Fibroblast of the conjunctiva (primary cell): Measurements from ENCODE around the gene CPVL.
A peak's percentile ranks its signal among the peaks of the same experiment; 100 is the strongest.

Experiments
- DNase-seq: peaks from one replicate; pipeline ENCODE4 v3.0.0-alpha.2; 2010; ENCODE audit warnings: low read depth

The CPVL gene

DNA sequence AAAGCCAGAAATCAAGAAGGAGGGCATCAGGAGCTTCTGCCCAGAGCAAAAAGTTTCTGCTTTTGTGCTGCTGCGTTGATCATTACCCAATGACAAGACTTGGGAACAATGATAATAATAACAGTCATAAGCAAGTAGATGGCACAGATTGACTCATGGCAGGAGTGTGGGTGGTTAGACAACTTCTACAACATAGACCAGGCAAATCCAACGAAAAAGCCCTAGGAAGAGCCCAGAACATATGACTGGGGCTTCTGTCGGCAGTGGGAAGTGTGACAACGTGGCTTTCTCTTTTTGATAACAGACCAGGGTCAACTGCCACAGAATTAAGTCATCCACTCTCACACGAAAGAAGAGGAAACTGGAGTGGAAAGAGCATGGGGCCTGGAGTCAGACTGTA lies 102.8 kb downstream of the CPVL start:
- DNase-seq, result no peak

DNA sequence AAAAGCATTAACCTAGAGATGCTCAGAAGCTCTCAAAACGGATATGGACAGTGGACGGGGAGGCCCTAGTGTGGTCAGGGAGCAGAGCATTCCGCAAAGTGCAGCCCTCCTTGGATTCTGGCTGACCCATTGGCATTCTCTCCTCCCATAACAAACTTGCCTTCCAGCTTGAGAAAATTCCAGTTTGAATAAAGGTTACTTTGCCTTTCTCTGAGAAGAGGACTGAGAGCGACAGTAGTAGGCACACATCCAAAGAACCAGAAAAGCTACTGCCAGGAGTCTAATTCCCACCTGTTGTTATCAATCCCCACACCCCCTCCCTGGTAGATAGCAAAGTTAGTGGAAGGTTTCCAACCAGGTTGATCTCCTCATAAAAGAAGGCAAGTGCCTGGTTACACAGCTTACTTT lies 103.5 kb downstream of the CPVL start:
- DNase-seq, result no peak

DNA sequence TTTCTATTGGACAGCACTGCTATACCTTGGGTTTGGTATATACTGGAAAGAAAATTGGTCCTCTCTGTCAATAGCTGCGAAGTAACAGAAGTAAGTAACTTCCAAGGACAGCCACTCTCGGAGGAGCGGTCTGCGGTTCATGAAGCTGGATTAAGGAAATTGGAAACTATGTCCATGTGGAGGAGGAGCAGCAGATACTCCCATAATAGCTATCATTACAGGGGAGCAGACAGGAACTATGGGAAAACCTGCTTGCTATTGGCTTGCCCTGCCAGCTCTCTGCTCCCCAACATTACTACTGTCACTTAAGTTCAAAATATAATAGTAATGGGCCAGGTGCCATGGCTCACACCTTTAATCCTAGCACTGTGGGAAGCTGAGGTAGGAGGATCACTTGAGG lies 104.3 kb downstream of the CPVL start:
- DNase-seq, result no peak

DNA sequence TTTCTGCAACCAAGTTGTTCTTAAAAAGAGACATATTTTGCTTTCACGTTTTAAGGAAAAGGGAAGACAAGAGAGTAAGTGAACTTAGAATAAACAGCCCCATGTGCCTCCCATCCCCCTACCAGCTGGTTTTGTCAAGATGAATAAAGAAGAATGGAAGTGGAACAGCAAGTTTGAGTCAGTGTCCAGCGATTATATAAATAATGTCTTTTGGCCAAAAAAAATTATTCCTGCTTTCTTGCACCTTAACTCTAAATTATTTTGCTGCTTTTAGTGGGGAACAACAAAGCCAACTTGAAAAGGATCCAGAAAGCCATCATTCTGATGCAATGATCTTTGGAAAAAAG lies 105.8 kb downstream of the CPVL start:
- DNase-seq, result no peak

DNA sequence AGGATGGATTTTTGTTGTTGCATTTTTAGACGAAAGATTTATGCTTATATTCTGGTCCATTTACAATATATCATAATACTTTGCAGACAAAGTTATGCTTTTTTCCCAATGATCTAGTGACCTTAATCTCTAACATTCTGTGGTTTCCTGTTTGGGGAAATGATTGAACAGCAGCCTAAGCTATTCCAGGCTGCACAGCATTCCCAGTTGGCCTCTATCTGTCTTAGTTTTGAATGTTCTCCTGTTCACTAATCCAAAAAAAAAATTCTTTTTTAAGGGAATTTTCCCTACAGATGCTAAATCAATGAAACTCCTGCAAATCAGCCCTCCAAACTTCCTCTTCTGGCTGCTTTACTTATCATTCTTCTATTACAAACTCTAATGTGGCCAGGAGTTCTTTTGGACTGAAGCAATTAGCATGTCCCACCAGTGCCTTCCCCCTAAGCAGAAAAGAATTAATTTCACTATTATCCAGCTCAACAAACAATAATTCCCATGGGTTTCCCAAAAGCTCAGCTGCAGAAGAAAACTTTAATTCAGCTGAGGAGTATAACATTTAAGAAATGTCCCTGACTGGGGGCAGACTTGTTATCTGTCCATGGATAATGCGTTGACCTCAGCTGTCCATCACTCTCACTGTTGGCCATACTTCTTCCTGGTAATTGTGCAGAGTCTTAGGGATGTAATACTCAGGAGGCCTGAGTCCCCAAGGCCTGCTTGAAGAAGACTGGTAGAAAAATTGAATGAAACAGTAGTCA lies 106.3 kb downstream of the CPVL start:
- no peak for DNase-seq

DNA sequence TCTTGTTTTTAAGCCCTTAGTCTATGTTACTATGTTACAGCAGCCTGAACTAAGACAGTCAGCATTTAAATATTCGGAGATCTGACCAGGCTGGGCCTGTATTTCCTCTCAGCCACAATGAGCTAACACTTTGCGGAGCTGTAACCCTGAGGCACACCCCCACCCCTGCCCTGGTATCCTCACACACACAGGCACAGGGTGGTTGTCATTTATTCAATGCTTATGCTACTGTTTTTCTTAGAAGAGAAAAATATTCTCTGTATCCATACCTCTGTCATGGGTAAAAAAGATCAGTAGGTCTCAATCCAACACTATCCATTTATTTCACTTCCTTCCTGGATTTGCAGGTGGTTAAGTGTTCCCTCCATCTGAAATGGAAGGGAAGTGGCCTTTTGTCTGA lies 107.9 kb downstream of the CPVL start:
- DNase-seq, result no peak

DNA sequence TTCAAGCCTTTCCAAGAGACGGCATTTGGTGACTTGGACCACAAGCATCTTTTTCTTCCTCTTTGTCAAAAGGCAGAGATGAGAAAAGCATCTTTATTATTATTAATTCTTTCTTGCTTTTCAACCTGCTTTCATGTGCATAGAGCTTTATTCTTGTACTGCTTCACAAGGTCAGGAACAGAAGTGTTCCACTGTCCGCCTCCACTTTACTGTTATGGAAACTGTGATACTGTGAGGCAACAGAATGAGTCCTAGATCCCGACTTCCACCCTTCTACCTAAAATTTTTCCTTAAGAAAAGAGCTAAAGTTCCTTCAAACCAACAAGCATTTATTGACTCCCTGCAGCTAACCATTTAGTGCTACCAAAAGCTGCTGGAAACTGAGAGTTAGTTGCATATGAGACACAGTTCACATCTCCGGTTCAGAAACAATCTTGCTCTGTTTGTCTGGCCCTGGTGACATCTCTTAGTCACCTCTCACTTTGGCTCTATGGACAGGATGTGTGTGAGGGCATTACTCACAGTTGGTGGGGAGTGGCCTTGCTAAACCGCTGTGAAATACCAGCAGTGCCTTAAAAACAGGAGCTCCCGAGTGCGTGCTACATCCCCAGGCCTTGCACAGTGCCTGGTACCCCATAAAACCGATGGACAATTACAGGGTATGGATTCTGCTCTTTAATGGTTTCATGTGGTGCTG lies 111.1 kb downstream of the CPVL start:
- peak; percentile 21 for DNase-seq

DNA sequence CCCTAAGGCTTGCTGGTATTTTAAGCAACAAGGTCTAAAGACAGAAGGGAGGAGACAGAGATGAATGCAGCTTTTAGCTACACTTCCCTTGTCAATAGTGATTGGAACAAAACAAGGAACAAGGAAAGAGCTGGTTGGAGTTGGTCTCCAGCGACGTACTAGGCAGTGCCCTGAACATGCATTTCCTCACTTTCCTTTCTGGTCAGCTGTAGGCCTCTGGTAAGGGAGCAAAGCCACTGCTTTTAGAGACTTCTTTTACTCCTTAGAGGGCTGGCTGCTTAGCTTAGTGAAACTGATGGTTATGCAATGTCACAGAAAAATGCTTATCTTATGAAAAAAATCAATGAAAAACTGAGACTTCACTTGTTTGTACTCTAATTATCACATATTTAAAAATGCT lies 112.8 kb downstream of the CPVL start:
- no peak for DNase-seq

DNA sequence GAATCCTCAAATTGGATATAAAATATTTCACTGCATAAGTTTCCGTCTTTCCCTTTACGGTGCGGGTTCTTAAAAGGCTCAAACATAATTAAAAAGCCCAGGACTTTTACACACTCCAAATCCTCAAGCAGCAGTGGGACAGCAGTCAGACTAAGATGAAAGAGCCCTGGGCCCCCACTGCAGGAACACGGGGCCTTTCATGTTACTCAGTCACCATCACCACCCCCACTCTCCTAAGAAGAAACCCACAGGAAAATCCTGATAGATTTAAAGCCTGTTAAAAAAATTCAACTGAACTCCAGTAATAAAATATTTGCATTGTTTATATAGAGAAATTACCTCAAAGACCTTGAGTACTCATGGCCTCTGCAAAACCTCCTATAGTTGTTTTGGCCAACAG lies 114.2 kb downstream of the CPVL start:
- DNase-seq, result no peak

DNA sequence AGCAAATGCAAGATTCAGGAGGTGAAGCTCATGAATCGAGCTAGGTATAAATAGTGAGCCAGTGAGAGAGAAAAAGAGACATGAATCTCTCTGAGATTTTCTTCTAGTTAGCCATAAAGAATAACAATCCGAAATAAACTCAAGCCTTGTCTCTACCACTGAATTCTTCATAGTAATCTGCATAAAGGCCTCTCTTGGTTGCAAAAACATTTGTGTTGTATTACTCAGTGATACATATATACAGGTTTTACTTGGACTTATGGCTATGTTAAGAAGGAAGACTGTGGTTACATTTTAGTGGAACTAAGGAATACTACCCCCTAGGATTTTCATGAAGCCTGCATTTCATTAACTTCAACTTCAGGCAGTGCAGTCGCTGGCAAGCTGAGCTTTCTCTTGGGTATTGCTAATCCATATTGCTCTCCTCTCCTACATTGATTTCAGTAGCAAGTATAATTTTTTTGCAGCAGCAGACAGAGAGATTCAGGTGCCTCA lies 115.5 kb downstream of the CPVL start:
- DNase-seq, result no peak

DNA sequence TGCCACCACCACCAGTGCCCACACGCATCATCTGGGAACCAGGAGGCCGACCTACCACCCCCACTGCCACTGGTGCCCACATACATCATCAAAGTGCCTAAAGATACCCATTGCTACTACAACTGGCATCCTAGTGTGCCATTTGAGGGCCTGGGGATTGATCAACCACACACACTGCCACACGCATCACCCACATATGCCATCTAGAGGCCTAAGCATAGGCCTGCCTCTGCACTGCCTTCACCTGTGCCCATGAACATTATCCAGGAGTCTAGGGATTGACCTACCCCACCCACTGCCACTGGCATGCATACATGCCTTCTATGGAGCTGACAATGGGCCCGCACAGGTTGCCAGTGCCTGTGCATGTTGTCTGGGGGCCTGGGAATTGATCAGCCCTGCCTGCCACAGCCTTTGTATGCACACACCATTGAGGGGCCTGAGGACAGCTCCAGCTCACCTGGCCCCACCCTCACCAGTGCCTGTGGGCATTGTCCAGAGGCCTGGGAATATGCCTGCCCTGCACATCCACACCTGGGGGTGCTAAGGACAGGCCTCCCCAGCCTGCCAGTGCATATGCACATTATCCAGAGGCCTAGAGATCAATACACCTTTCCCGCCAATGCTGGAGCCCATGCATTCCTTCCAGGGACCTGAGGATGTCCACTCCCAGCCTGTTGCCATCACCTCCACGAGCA lies 123.9 kb downstream of the CPVL start:
- no peak for DNase-seq

DNA sequence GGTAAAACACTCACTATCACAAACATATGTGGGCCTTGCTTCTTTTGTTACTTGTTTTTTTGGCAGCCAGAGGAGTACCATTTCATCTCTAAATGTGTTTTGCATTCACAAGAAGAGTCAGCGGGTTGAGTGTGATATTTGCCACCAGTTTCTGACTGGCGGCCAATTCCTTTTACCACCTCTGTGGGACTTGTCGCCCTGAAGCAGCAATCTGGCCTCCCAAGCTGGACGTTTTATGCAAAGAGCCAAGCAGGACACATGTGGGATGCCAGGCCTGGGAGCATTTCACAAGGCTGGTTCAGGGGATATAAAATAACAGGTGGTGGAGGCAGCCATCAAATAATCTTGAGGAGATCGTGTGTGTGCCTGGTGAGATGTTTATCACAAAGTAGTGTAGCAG lies 126.4 kb downstream of the CPVL start:
- DNase-seq, result no peak

DNA sequence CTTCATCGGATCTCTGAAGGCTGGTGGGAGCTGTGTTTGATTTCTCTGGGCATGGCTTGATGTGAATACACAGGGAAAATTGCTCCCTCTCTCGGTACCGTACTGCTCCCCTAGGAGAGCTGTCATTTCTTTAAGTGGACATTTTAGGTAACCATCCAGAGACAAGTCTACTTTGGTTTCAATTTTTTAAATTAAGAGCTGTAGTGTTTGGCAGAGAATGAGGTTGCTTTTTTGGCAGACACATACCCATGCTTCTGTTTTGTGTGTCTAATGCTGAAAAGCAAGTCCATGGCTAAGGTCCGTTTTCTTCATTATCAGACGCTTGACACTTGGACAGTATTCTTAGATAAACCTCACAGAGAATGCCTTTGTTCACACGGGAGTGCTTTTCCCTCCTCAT lies 127.0 kb downstream of the CPVL start:
- DNase-seq, result peak; percentile 10

DNA sequence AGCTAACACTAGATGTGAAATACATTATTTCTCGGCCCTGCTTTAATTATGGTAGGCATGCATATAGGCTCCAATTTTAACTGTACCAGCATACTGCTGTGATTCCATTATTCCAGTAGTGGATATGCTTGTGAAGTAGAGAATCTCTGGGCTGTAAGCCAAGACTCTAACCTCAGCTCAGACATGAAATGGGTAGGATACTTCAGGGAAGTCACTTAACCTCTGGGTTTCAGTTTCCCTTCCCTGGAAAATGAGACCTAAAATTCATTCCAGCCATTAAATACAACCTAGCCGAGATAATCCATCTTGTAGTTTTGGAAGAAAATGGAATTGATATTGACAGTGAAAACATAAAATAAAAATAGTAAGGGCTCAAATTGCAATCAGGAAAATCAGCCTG lies 128.6 kb downstream of the CPVL start:
- DNase-seq, result no peak

DNA sequence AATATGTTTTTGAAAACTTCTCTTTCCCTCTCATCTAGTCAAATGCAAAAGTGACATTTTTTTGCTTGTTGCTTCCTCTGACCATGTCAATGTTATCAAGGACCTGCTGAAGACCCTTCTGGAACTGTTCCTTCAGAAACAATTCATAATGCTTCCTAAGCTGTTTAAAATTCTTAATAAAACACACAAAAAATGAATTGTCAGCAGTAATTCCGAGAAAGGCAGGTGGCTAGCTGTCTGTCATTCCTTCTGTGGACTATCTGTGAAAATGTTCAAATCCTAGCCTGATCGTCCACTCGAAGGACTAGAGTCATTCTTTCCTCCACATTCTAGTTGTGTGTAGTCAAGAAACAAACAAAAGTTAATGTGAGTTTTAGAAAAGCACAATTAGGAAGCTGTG lies 131.6 kb downstream of the CPVL start:
- DNase-seq, result no peak

DNA sequence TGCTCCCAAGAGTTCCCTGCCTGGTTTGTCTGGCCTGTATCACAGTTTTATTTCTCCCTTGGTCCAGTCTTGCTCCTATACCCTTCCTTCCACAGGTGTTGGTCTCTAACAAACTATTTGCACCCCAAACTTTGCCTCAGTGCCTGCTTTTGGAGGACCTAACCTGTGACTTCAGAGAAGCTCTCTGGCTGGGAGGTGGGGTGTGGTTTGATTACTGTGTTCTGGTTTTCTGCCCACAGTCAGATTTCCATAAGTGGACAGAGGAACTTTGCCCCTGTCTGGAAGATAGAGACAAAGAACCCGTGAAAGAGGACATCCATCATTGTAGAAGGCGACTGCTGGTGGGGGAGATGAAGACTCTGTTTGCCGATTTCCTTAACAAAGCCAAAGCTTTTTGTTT lies 132.4 kb downstream of the CPVL start:
- no peak for DNase-seq

DNA sequence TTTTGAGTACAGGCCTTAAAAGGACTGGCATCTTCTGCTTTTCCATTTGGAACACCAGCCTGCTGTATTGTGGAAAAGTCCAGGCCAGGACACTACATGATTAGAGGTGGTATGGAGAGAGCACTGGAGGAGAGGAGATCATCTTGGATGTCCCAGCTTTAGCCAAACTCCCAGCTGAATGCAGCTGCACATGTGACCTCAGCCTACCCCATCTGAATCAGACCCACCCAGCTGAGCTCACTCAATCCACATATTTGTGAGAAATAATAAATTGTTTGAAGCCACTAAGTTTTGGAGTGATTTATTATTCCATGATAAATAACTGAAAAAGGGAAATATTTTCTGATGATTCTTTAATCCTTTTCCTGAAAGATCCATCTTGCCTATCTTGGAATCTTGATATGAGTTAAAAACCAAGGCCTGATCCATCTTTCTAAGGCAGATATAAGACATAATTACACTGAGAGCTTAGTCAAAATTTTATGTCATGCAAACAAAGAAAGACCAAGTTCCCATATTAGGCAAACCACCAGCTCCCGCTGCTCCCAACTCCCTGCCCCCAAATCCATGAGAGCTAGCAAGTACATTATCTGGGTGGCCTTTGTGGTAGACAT lies 133.1 kb downstream of the CPVL start:
- no peak for DNase-seq

DNA sequence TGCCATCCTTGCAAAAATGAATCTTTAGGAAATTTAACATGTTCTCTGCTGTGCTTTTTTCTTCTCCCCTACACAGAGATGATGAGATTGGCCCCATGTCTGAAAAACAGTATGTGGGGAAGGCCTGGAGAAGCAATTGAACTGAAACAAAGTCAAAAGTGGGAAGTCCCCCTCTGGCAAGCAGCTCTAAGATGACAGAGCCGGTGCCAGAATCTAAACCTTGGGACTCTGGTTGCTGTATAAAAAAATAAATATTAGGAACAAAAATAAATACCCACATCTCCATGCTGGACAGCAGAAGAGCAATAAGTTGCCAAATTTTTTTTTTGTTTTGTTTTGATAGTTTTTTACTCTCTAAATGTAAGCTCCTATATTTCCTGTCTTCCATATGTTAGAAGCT lies 136.4 kb downstream of the CPVL start:
- no peak for DNase-seq

DNA sequence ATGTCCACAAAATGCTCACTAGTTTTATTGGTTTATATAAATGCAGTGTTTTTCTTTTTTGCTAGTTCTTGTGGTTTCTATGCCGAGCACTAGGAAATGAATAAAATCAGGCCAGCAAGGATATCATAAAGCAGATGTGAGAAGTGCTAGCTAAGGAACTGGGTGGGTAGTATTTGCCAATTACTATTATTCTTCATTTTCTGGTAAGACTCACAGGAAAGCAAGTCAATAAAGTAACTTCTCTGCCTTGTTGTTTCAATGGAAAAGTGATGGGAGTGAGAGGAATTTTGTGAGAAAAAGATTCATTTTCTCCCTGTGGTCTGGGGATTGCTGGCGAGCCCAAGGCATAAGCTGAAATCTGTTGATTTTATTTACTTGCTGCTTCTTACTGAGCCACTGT lies 137.7 kb downstream of the CPVL start:
- no peak for DNase-seq

DNA sequence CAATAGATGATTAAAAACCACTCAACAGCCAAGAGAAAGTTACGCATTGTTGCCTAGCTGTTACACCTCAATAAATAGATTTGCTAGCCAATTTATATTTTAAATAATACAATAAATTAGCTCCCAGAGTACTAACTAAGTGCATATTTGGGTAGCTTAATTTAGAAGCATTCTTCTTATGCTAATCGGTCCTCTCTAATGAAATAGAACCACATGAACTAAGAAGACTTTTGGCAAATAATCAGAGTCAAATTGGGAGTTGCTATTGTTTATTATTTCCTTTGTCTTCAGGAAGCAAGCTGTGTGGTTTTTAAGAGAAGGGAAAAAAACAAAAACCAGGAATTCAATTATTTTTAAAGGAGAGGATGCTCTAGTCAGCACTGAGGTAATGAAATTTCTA lies 139.2 kb downstream of the CPVL start:
- DNase-seq, result no peak

DNA sequence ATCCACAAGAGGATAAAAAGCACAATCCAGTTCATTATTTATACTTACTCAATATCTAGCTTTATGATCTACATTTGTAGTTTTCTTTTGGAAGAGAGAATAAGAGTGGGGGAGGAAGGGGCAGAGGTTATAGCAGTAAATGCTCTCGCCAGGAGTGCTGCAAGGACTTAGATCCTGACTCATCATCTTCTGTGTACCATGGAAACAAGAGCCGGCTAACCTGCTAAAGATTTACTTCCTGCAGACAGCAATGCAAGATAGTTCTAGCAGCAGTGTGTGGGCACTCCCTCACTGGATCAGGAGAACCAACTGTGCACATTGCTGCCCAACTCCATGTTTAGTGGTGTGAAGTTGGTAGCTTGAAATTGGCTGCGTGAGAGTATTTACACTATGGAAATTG lies 140.5 kb downstream of the CPVL start:
- DNase-seq, result peak; percentile 54

DNA sequence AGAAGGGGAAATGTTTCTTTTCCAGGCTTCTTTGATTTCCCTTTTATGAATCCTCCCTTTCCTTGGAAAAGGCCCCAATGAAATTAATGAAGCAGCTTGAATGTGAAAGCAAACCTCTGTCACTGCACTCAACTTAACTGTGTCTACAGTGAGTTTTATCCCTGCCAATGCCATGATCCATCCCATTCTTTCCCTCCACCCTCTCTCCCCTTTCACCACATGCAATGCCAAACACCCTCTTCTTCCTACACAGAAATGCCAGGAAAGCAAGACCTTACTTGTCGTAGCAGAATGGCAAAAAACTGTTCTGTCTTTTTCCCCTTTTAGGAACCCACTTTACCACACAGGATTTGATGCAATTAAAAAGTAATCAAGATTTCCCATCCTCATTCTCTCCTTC lies 140.9 kb downstream of the CPVL start:
- DNase-seq, result no peak

DNA sequence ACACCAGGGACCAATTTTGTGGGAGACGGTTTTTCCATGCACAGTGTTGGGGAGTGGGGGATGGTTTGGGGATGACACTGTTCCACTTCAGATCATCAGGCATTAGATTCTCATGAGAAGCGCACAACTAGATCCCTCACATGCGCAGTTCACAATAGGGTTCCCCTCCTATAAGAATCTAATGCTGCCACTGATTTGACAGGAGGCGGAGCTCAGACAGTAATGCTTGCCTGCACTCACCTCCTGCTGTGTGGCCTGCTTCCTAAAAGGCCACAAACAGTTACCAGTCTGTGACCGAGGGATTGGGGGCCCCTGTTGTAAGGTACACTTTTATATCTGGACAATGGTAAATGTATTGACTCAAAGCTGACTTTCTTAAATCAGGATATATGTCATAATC lies 142.6 kb downstream of the CPVL start:
- DNase-seq, result no peak
